Vagina (tissue), 2 donors: ENCODE results near the gene ZNF587B. TPM values are rescaled to one million over a fixed set of nuclear protein-coding genes. Genes with fewer than 3 reads are reported as not detected.
"Not testable (repeated sequence)": the region's sequence is repeated elsewhere in the genome, so short reads cannot be mapped to it uniquely, and the experiment has no call there.

Experiments
- DNase-seq, 2 donors: peaks; one replicate each; pipeline ENCODE4 v3.0.0-alpha.2; 2017; ENCODE audit errors: extremely low spot score in 2 of 2
- H3K27ac ChIP-seq: fragments of 200-600 bp; sonication (generic); one replicate; pipeline ENCODE4 v1.5.1; 2019
- H3K27me3 ChIP-seq: fragments of 200-600 bp; sonication (generic); one replicate; pipeline ENCODE4 v1.5.1; 2019
- H3K36me3 ChIP-seq, 2 donors: fragments of 200-600 bp; sonication (generic); one replicate each; pipeline ENCODE4 v1.5.1; 2017 to 2019
- H3K4me1 ChIP-seq: fragments of 200-600 bp; sonication (generic); one replicate; pipeline ENCODE4 v1.5.1; 2019
- H3K4me3 ChIP-seq, 2 donors: fragments of 200-600 bp; sonication (generic); 1 replicate in 1 of 2; 2 replicates in 1 of 2; pipeline ENCODE4 v1.5.1; 2016 to 2019
- H3K9me3 ChIP-seq: fragments of 200-600 bp; sonication (generic); one replicate; pipeline ENCODE4 v1.5.1; 2019
- POLR2A ChIP-seq, 2 donors: fragments of 450-650 bp; IDR thresholded peaks; one replicate each; pipeline ENCODE4 v1.6.1; 2017; ENCODE audit warnings: antibody characterized with exemption in 2 of 2, mild to moderate bottlenecking in 2 of 2, moderate library complexity in 2 of 2
- POLR2AphosphoS5 ChIP-seq, 2 donors: sonication (generic); formaldehyde crosslinking; IDR thresholded peaks; one replicate each; pipeline ENCODE4 v1.9.0; 2017; ENCODE audit warnings: antibody characterized with exemption in 2 of 2, mild to moderate bottlenecking in 2 of 2, low read depth in 1 of 2; ENCODE audit not compliant: insufficient read depth in 1 of 2
- intact Hi-C: fragments of 100-400 bp; cut with DNase I; formaldehyde crosslinking; loops from one replicate; pipeline ENCODE4 v1.15.1; 2023
- total RNA-seq: library from RNA; depleted of rRNA; stranded (reverse); fragments of >200 nt; gene quantifications from one replicate; pipeline ENCODE4 v1.2.3, GENCODE V29; 2016
- TF ChIP-seq, protein P1 (sequence below), 3 experiments: fragments of 450-650 bp in 2 of 3; fragments of 200-600 bp in 1 of 3; sonication (generic) in 1 of 3; IDR thresholded peaks; one replicate each; pipeline ENCODE4 v1.5.1; 2017 to 2019; ENCODE audit warnings: antibody characterized with exemption in 3 of 3, mild to moderate bottlenecking in 2 of 3, moderate library complexity in 2 of 3

The ZNF587B gene
- total RNA-seq, 1 donor from 2014 or later, result 17.9 TPM

DNA sequence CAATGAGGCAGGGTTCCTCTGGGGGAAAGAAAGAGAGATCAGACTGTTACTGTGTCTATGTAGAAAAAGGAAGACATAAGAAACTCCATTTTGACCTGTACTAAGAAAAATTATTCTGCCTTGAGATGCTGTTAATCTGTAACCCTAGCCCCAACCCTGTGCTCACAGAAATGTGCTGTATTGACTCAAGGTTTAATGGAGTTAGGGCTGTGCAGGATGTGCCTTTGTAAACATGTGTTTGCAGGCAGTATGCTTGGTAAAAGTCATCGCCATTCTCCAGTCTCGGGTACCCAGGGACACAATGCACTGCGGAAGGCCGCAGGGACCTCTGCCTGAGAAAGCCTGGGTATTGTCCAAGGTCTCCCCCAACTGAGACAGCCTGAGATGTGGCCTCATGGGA is 6.5 kb upstream of the ZNF587B start:
- H3K27me3 ChIP-seq, H3K27ac ChIP-seq, H3K9me3 ChIP-seq, intact Hi-C loops, H3K36me3 ChIP-seq, DNase-seq, H3K4me3 ChIP-seq: not testable (repeated sequence)
- peaks cover 30% of the 10 kb centered on the region for H3K4me1 ChIP-seq

DNA sequence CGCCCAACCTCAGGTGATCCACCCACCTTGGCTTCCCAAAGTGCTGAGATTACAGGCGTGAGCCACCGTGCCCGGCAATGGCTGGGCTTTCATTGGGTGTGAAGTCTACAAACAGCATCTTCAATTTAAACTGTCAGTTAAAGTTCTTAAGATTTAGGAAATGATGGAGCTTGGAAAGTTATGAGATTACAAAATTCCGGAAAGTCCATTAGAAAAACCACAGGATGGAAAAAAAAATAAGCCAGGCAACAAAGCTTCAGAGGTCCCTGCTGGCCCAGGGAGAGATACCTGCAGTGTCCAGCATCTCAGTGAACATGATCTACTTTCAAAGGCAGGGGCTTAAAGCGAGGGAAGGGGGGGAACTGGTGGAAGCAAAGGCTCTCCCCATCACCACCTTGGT is 4.6 kb upstream of the ZNF587B start:
- intact Hi-C loops, result no loop called here
- no peak for DNase-seq
- Histone ChIP-seq H3K4me3 (no peak overlapping the region), H3K9me3 (no peaks in the 10 kb centered on the region), H3K27ac (no peak overlapping the region), H3K36me3 (peaks cover 0 to 3% of the 10 kb centered on the region in 2 donors), H3K4me1 (peaks cover 33% of the 10 kb centered on the region), H3K27me3 (no peaks in the 10 kb centered on the region)
- no peak for TF ChIP-seq POLR2AphosphoS5 (IDR thresholded peaks at IDR 0.05; ENCODE audit: insufficient read depth in 1 of 2, low read depth in 1 of 2)
- TF ChIP-seq POLR2A (IDR thresholded peaks at IDR 0.05), result no peak
- TF ChIP-seq, protein P1, sequence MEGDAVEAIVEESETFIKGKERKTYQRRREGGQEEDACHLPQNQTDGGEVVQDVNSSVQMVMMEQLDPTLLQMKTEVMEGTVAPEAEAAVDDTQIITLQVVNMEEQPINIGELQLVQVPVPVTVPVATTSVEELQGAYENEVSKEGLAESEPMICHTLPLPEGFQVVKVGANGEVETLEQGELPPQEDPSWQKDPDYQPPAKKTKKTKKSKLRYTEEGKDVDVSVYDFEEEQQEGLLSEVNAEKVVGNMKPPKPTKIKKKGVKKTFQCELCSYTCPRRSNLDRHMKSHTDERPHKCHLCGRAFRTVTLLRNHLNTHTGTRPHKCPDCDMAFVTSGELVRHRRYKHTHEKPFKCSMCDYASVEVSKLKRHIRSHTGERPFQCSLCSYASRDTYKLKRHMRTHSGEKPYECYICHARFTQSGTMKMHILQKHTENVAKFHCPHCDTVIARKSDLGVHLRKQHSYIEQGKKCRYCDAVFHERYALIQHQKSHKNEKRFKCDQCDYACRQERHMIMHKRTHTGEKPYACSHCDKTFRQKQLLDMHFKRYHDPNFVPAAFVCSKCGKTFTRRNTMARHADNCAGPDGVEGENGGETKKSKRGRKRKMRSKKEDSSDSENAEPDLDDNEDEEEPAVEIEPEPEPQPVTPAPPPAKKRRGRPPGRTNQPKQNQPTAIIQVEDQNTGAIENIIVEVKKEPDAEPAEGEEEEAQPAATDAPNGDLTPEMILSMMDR (IDR thresholded peaks at IDR 0.05), result no peak

DNA sequence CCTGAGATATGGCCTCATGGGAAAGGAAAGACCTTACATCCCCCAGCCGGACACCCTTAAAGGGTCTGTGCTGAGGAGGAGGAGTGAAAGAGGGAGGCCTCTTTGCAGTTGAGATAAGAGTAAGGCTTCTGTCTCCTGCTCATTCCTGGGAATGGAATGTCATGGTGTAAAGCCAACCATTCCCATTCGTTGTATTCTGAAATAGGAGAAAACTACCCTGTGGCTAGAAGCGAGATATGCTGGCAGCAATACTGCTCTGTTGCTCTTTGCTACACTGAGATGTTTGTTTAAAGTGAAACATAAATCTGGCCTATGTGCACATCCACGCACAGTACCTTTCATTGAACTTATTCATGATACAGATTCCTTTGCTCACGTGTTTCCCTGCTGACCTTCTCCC is 783 bp upstream of the ZNF587B start:
- TF ChIP-seq POLR2AphosphoS5 (IDR thresholded peaks at IDR 0.05; ENCODE audit: insufficient read depth in 1 of 2, low read depth in 1 of 2) (no peak), POLR2A (IDR thresholded peaks at IDR 0.05) (no peak)
- TF ChIP-seq, protein P1 (IDR thresholded peaks at IDR 0.05), result no peak
- Histone ChIP-seq H3K27me3 (no peaks in the 10 kb centered on the region), H3K4me1 (peaks cover 22% of the 10 kb centered on the region), H3K27ac (no peak overlapping the region), H3K9me3 (no peaks in the 10 kb centered on the region), H3K4me3 (no peak overlapping the region), H3K36me3 (peaks cover 0 to 3% of the 10 kb centered on the region in 2 donors)
- no peak for DNase-seq
- intact Hi-C loops, result no loop called here

DNA sequence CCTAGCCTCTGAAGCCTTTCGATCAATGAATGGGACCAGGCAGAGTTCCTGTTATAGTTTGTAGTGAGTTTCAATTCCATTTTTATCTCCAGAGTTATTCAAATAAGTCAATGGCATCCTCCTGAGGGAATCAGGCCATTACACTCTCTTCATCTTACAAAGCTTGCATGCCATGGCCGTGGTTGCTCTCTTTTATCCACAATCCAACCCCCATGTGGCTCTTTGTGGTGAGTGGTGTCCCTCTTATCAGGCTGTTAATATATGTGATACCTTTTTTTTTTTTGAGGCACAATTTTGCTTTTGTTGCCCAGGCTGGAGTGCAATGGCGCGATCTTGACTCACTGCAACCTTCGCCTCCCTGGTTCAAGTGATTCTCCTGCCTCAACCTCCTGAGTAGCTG is 6.9 kb downstream of the ZNF587B start:
- H3K36me3 ChIP-seq, DNase-seq, H3K27ac ChIP-seq, intact Hi-C loops, H3K27me3 ChIP-seq, H3K9me3 ChIP-seq, H3K4me3 ChIP-seq, H3K4me1 ChIP-seq: not testable (repeated sequence)

DNA sequence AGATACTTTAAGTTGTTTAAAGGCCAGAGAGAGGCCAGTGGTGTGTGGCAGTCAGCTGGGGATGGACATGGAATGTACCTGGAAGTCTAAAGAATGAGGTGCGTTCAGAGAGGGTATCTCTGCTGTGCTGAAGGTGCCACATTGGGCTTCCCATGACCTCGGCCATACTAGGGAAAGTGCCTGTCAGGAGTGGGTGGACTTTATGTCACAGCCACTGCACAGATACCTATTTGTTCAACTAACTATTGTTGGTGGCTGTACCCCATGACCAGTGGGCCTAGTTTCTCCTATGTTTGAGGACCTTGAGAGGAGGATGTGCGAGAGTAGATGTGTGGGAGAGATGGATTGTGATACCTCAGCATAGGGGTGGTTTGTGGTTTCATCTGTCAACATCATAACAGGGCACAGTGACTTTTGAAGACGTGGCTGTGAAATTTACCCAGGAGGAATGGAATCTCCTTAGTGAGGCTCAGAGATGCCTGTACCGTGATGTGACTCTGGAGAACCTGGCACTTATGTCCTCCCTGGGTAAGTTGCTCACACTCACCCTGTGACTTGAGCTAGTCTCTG is 8.6 kb downstream of the ZNF587B start:
- intact Hi-C loops, result not testable (repeated sequence)

DNA sequence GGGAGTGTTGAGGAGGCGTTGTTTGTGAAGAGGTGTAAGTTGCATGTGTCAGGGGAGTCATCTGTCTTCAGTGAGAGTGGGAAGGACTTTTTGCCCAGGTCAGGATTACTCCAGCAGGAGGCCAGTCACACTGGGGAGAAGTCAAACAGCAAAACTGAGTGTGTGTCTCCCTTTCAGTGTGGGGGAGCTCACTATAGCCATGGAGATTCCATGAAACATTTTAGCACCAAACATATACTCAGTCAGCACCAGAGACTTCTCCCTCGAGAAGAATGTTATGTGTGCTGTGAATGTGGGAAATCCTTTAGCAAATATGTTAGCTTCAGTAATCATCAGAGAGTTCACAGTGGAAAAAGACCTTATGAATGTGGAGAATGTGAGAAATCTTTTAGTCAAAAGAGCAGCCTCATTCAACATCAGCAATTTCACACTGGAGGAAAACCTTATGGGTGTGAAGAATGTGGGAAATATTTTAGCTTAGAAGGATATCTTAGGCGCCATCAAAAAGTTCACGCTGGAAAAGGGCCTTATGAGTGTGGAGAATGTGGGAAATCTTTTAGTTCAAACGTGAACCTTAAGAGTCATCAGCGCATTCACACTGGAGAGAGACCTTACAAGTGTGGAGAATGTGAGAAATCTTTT is 11.1 kb downstream of the ZNF587B start:
- Histone ChIP-seq H3K9me3 (no peaks in the 10 kb centered on the region), H3K4me3 (no peak overlapping the region), H3K36me3 (peaks cover 0 to 19% of the 10 kb centered on the region in 2 donors), H3K27me3 (no peaks in the 10 kb centered on the region), H3K27ac (no peak overlapping the region), H3K4me1 (no peaks in the 10 kb centered on the region)
- intact Hi-C loops, result no loop called here
- TF ChIP-seq POLR2A (IDR thresholded peaks at IDR 0.05), result no peak
- TF ChIP-seq, protein P1 (IDR thresholded peaks at IDR 0.05), result no peak
- TF ChIP-seq POLR2AphosphoS5 (IDR thresholded peaks at IDR 0.05; ENCODE audit: insufficient read depth in 1 of 2, low read depth in 1 of 2), result no peak
- DNase-seq, result no peak

More for the DNA sequence above, 8.6 kb downstream of the ZNF587B start:
- H3K9me3 ChIP-seq, H3K4me1 ChIP-seq, H3K27ac ChIP-seq, H3K27me3 ChIP-seq, DNase-seq, H3K4me3 ChIP-seq: not testable (repeated sequence)
- H3K36me3 ChIP-seq, result peaks cover 0 to 19% of the 10 kb centered on the region in 2 donors

DNA sequence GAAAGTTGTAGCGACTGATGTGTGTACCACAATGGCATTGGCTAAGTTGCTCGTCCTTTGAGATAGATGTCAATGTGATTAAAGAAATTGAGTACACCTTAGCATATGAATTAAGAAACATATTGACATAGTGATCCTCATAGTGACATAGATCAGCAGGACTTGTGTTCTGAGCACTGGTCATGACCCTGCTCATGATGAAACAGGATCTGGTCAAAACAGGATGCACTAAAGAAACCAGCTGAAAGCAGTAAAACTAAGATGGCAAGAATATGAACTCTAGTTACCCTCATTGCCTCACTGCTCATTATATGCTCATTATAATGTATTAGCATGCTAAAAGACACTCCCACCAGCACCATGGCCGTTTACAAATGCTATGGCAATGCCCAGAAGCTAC is 17.1 kb downstream of the ZNF587B start:
- H3K27me3 ChIP-seq, DNase-seq, H3K36me3 ChIP-seq, intact Hi-C loops, H3K4me3 ChIP-seq, H3K27ac ChIP-seq, H3K9me3 ChIP-seq: not testable (repeated sequence)
- peaks cover 14% of the 10 kb centered on the region for H3K4me1 ChIP-seq

DNA sequence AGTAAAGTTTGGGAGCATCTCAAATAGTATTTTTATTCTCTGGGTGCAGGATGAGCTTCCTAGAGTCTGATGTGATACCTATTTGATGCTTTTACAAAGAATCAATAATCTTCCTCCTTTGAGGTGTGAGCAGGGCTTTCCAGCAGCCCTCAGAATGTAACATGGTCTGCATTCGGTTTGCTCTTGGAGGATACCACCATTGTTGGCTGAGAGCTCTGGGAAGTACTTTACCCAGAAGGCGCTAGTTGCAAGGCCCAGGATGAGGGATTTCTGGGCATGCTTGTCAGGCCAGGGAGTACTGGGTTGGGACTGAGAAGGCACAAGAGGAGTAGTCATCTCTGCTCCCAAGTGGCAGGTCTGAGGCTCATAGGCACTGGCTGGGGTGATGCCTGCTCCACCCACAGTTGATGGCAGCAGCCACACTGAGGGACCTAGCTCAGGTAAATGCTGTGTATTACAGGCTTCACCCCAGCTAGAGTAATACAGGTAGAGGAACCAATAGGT is 19.1 kb downstream of the ZNF587B start:
- H3K27me3 ChIP-seq, H3K36me3 ChIP-seq, H3K27ac ChIP-seq, H3K9me3 ChIP-seq, intact Hi-C loops, DNase-seq: not testable (repeated sequence)
- H3K4me3 ChIP-seq, result peak overlapping the region in 1 of 2 donors; percentile 64
- peaks cover 14% of the 10 kb centered on the region for H3K4me1 ChIP-seq
